GM11168 (cell line): ENCODE measurements around the gene CYP2W1.
"Not testable (repeated sequence)": the region's sequence is repeated elsewhere in the genome, so short reads cannot be mapped to it uniquely, and the experiment has no call there.

Experiments
- in situ Hi-C: fragments of 300-500 bp; cut with MboI; formaldehyde crosslinking; loops from one replicate; pipeline ENCODE4 v1.12.0; 2022; ENCODE audit warnings: low sequenced_read_pairs; ENCODE audit not compliant: unreplicated experiment

Gene CYP2W1, protein sequence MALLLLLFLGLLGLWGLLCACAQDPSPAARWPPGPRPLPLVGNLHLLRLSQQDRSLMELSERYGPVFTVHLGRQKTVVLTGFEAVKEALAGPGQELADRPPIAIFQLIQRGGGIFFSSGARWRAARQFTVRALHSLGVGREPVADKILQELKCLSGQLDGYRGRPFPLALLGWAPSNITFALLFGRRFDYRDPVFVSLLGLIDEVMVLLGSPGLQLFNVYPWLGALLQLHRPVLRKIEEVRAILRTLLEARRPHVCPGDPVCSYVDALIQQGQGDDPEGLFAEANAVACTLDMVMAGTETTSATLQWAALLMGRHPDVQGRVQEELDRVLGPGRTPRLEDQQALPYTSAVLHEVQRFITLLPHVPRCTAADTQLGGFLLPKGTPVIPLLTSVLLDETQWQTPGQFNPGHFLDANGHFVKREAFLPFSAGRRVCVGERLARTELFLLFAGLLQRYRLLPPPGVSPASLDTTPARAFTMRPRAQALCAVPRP

DNA sequence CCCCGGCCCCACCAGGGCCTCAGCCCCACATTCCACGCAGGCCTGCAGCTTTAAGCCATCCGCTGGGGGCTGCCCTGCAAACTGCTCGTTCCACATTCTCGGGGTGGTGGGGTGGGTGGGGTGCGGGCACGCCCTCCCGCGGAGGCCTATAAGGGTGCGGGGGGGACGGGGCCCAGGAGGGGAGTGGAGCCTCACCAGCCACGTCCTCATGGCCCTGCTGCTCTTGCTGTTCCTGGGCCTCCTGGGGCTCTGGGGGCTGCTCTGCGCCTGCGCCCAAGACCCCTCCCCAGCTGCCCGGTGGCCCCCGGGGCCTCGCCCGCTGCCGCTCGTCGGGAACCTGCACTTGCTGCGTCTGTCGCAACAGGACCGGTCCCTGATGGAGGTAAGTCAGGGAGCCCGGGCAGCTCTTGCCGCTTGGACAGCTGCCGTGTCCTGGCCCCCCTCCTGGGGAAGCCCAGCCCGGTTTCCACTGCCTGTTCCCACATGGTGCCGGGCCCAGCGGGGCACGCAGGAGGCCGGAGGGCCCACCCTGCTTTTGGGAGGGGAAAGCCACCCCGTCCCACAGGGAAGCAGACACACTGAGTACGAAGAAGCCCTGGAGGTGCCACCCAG lies at the start of gene CYP2W1:
Gene CYP2W1 (plus strand): TSS at position 178 of the 612 bp plus-strand sequence. CDS start 31 bp downstream, at position 209.
- in situ Hi-C loops = no loop called here

DNA sequence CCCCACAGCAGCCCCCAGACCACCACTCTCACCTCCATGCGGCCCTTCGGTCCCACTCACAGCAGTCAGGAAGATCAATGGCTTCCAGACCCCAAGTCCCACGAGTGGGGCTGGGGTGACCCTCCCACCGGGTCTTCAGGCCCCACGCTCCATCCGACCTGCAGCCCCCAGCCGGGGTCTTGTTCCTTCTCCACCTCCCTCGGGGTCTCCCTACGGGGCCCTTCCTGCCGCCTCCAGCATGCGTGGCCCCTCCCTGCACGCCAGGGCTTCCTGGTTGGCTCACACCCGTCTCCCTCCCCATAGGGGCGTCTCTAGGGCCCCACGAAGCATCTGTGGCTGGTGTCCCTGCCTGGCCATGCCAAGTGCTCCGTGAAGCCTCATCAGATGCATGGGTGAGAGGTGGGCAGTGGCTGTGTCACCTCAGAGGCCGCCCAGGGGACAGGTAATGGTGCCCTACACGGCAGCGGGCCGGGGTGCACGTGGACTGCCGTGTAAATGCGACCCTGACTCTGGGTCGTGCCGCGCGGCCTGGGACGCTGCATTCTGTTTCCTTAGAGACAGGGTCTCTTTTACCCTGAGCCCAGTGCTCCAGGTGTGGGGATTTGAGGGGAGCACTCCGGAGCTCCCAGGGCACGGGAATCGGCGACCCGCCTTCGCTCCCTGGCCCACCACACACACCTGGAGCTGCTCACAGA lies 48.4 kb upstream of the CYP2W1 start:
- in situ Hi-C loops = no loop called here

DNA sequence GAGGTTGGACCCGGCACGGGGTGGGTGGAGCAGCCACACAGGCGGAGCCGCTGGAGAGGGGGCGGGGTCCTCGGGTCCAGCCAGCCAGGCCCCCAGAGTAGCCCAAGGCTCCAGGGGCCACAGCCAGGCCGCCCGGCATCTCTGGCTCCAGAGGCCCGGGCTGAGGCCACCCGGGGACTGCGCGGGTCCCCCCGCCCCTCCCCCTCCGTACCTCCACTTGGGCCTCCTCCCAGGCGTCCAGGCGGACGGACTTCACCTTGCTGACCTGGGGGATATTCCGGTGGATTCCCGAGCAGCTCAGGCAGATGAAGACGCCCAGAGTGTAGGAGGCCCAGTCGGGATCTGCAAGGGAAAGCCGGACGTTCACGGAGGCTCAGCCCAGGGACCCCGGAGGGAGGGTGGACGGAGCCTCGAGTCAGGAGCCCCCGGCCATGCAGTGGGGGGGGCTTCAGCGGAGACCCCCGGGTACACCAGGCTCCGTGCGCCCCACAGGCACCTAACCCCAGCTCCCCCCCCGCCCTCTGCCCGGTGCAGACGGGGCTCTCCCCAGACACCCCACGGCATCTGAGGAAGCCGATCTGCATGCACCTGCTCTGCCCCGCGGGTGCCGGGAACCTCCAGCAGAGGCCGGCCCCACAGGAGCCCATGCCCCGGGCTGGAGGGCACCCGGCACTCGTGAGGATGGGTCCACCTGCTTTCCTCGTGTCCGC lies 47.7 kb upstream of the CYP2W1 start:
- in situ Hi-C loops = no loop called here

DNA sequence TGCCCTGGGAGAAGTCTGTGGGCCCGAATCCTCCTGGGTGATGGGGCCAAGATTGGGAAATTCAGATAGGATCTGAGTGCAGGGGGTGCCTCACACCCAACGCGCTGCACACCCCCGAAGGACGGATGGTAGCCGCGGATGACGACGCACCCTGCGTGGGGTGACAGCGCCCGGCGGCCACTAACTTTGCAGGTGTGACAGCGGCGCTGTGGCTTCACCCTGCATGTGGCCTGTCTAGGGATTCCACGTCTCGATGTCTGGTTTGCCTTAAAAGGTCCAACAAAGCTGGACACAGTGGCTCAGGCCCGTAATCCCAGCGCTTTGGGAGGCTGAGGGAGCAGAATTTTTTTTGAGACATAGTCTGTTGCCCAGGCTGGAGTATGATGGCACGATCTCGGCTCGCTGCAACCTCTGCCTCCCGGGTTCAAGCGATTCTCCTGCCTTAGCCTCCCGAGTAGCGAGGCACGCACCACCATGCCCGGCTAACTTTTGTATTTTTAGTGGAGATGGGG lies 47.1 kb upstream of the CYP2W1 start:
- in situ Hi-C loops = no loop called here

DNA sequence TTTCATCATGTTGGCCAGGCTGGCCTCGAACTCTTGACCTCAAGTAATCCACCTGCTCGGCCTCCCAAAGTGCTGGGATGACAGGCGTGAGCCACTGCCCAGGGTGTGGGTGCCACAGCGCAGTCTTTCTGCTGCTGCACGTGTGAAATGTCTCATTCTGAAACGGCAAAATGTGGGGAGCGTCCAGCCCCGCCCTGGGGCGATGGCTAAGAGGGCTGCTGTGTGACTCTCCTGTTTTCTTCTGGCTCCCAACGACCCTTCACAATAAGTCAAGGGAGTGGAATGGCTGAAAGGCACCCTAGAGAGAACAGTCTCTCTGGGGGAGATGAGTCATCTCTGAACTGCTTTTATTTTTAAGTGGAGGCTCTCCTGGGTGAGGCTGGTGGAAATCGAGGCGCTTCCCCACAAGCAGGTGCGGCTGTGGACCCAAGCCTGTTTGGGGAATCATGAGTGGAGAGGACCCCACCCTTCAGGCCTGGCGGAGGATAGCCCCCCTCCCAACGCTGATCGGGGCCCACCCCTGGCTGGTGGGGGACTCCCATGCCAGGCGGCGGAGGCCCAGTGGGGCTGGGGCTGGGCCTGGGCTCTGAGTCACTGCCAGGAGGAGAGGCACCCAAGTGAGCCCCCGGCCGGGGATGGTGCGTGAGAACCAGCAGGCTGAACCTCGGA lies 46.5 kb upstream of the CYP2W1 start:
- in situ Hi-C loops = no loop called here

DNA sequence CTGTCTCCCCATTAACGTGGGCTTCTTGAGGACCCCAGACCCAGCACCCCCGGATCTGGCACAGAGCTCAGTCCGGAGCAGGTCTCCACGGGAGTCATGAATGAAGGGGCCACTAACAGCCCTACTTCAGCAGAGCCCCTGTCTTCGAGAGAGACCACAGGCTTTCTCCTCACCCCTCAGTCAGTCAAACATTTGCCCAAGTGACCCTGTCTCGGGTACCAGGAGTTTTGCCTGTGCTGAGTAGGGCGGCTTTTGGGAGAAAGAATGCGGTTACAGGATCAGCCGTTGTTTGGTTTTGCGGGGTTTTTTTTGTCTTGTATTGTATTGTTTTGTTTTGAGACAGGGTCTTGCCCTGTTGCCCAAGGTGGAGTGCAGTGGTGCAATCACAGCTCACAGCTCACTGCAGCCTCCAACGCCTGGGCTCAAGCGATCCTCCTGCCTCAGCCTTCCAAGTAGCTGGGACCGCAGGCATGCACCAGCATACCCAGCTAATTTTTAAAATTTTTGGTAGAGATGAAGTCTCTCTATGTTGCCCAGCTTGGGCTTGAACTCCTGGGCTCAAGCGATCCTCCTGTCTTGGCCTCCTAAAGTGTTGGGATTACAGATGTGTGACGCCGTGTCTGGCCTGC lies 45.0 kb upstream of the CYP2W1 start:
- in situ Hi-C loops = no loop called here

DNA sequence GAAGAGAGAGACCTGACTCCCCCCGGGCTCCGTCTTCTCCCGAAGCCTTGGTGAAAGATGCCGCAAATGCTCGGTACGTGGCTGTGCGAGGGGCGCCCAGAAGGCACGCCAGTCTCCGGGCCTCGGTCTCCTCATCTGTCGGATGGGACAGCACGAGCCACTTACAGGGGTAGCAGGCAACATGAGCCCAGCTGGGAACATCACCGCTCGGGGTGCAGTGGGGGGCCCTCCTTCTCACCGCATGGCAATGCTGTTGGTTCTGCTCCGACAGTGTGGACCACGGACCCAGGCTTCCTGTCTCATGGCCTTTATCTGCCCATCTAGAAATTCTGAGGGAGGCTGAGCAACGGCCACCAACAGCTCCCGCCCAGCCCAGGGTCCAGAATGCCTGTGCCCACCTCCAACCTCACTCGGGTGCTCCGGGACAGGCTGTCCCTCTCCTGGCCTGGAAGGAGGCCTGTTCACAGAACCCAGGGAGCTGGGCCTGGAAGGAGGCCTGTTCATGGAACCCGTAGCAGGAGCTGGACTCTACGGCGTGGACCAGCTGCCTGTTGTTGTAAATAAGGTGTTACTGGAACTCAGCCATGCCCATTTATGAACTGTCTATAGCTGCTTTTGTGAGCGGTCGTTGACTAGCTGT lies 44.3 kb upstream of the CYP2W1 start:
- in situ Hi-C loops = no loop called here

DNA sequence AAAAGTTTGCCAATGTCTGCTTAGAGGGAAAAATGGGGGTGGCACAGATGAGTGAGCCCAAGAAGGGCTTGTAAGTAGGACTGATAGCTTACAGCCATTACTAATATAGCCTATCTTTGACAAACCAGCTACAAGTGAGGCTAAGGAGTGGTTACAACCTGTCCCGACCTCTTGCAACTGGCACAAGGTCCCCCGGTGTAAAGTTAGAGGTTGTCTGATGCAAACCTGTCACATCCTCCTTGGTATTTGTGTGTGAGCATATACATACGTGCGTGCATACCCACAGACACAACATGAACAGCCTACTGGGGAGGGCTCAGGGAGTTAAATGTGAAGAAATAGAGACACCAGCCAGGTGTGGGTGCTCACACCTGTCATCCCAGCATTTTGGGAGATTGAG lies 43.1 kb upstream of the CYP2W1 start:
- in situ Hi-C loops = no loop called here

DNA sequence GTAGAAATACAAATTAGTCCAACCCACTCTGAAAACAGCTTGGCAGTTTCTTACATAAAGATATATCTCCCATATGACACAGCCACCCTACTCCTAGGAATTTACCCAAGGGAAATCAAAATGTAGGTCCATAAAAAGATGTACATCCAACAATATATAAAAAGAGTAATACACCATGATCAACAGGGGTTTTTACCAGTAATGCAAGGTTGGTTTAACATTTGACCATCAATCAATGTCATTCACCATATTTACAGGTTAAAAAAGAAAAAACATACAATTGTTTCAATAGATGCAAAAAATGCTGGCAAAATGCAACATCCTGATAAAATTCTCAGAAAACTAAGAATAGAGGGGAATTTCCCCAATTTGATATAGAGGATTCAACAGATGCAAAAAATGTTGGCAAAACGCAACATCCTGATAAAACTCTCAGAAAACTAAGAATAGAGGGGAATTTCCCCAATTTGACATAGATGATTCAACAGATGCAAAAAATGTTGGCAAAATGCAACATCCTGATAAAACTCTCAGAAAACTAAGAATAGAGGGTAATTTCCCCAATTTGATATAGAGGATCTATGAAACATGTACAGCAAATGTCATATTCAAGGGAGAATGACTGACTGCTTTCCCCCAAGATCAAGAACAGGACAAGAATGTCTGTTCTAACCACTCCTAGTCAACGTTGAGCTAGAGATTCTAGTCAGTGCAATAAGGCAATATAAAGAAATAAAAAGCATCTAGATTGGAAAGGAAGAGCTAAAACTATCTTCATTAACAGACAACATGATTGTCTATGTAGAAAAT lies 42.2 kb upstream of the CYP2W1 start:
- in situ Hi-C loops = no loop called here

DNA sequence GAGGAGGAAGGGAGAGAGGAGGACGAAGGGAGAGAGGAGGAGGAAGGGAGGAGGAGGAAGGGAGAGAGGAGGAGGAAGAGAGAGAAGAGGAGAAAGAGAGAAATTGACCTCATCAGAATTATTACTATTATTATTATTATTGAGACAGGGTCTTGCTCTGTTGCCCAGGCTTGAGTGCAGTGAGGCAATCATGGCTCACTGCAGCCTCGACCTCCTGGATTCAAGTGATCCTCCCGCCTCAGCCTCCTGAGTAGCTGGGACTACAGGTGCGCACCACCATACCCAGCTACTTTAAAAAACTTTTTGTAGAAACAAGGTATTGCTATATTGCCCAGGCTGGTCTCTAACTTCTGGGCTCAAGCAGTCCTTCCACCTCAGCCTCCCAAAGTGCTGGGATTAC lies 39.2 kb upstream of the CYP2W1 start:
- in situ Hi-C loops = not testable (repeated sequence)

DNA sequence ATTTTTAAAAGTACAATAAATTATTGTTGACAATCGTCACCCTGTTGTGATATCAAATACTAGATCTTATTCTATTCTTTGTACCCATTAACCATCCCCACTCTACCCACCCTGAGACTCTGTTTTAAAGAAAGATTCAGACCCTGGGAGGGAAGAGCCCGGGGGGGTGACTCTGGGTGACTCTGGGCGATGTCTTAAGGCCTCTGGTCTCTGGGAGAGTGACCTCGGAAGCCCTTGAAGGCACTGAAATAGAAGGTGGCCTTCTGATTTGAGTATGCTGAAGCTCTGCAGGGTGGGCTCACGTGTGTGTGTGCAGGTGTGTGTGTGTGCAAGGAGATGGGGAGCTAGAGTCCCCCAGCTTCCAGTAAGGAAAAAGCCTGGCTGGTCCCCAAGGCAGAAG lies 38.2 kb upstream of the CYP2W1 start:
- in situ Hi-C loops = no loop called here

DNA sequence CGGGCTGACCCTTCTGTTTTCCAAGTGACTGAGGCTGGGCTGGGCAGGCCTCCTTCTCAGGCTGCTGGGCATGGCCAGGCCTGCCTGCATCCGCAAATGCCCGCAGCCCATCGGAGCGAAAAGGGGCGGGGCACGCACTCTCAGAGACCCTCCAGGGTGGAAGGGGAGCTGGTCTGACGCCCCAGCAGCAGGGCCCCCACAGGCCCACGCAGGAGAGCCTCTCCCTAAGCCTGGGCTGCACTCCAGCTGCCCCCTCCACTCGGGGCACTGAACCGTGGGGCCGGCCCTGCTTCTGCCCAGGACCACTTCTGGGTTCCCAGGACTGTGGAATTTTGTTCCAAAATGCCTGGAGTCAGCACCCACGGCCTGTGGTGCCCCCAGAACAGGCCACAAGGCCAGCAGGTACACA lies 37.8 kb upstream of the CYP2W1 start:
- in situ Hi-C loops = no loop called here

DNA sequence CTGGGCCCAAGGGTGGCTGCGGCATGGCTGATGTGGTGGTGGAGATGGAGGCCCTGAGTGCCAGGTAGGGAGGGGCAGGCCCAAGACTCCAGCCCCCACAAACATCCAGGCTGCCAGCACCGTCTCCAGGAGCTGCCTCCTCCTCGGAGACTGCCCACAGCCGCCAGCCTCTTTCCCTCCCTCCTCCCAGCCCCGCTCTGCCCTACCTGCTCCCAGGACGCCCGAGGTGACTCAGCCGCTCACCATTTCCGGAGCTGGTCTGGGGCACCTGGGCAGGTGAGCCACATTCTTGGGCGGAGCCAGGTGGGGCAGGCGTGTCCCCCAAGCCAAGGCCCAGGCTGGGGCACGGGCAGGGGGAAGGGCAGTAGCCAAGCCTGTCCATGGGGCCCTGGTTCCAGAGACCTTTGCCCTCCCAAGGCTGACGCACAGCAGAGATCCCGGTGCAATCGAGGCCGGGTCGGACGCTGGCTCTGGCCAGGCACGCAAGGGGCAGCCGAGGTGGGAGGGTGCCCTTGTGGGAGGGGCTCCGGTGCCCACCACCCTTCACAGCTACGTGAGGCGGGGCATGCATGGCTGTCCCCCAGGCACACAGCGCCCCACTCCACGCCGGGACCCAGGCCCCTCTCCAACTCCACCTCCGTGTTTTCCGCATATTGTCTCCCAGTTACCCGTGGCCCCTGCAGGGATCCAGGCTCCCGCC lies 37.3 kb upstream of the CYP2W1 start:
- in situ Hi-C loops = no loop called here

DNA sequence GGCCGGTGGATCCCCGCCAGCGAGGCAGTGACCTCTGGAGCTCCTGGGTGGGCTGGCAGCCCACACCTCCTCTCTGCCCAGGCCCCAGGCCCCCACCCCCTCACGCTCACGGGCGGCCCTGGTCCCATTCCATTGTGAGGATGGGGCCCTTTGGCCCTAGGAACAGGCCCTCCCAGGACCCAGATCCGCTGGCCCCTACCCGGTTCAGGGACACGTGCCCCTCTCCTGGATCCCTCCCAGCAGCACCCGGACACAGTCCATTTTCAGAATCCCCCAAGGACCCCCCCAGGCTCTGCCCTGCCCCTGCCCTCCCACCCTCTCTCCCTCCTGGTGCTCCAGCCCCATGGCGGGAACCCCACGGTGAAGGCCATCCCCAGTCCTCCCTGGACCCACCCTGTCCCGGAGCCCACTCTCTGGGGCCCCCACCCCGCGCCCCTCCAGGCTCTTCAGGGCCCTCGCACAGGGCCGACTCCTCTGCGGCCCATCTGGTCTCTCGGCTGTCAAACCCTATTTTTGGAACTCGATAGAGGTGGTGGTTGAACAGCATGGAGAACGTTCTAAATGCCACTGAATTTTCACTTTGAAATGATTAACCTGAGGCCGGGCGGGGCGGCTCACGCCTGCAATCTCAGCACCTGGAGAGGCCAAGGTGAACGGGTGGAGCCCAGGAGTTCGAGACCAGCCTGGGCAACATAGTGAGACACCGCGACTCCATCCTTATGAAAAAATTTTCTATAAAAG lies 36.6 kb upstream of the CYP2W1 start:
- in situ Hi-C loops = no loop called here

DNA sequence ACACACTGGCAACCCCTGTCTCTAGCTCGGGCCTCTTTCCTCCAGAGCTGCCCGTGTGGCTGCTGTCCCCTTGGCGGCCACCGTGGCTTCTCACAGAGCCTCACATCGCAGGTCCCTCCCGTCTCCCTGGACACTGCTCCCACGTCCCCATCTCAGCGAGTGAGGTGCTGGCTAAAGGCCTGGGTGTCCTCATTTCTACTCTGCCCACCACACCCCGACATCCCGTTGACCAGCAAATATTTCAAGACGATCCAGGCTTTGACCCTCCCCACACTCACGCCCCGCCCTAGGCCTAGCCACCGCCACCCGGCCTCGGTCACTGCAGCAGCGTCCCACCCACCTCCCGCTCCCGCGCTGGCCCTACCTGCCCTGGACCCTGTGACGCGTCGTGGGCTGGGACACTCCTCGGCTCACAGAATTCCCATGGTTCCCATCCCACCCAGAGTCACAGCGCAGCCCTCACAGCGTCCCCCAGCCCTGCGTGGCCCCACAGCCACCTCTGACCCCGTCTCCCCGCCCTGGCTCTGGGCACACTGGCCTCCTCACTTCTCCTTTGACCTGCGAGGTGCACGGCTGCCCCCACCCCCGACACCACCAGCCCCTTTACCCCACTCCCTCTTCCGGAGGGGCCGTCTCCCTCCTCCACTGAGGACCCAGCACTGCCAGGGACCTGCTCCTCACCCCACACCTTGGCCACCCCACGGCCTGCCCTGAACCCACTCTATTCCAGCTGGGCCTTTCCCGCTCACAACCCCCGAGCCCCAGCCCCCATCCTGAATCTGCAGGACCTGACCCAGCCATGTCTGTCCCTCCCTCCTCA lies 35.4 kb upstream of the CYP2W1 start:
- in situ Hi-C loops = no loop called here
